HFFc6 (cell line): Measurements from ENCODE around the gene FEM1C. TPM values are rescaled to one million over a fixed set of nuclear protein-coding genes. Genes with fewer than 3 reads are reported as not detected.

Experiments used
- DNase-seq: peaks from one replicate; pipeline ENCODE4 v3.0.0-alpha.2; 2018
- H3K27ac Mint-ChIP-seq: 2 replicates; pipeline ENCODE4 v1.8.0; 2020; ENCODE audit warnings: mild to moderate bottlenecking, mixed read lengths
- H3K27me3 Mint-ChIP-seq: 2 replicates; pipeline ENCODE4 v1.8.0; 2021; ENCODE audit warnings: mild to moderate bottlenecking, moderate library complexity, mixed read lengths; ENCODE audit not compliant: insufficient read depth
- H3K36me3 Mint-ChIP-seq: 2 replicates; pipeline ENCODE4 v1.8.0; 2021; ENCODE audit warnings: low read depth, mixed read lengths
- H3K4me1 Mint-ChIP-seq: 2 replicates; pipeline ENCODE4 v1.8.0; 2020; ENCODE audit warnings: low read depth, mixed read lengths
- H3K4me3 Mint-ChIP-seq: 2 replicates; pipeline ENCODE4 v1.8.0; 2020; ENCODE audit warnings: mild to moderate bottlenecking, moderate library complexity, mixed read lengths
- H3K9me3 Mint-ChIP-seq: 2 replicates; pipeline ENCODE4 v1.8.0; 2020; ENCODE audit warnings: mild to moderate bottlenecking, mixed read lengths
- total RNA-seq, 6 experiments: library from RNA; stranded (reverse); fragmentation: NEBNext Ultra II Directional; extraction: Animal tissue kit (Norgen Biotek cat#: 25700); gene quantifications; 2 replicates in 1 of 6; 3 replicates in 5 of 6; pipeline ENCODE4 v1.2.3, GENCODE V29; 2021
- TF ChIP-seq, protein P1 (sequence below): fragments of 200-600 bp; sonication (generic); IDR thresholded peaks from 2 replicates; pipeline ENCODE4 v1.5.0; 2021; ENCODE audit warnings: antibody characterized with exemption, mild to moderate bottlenecking

Gene FEM1C
- total RNA-seq, 6 experiments from 2014 or later = 12.1 to 15.9 (median 14.9) TPM

- TF ChIP-seq, protein P1, sequence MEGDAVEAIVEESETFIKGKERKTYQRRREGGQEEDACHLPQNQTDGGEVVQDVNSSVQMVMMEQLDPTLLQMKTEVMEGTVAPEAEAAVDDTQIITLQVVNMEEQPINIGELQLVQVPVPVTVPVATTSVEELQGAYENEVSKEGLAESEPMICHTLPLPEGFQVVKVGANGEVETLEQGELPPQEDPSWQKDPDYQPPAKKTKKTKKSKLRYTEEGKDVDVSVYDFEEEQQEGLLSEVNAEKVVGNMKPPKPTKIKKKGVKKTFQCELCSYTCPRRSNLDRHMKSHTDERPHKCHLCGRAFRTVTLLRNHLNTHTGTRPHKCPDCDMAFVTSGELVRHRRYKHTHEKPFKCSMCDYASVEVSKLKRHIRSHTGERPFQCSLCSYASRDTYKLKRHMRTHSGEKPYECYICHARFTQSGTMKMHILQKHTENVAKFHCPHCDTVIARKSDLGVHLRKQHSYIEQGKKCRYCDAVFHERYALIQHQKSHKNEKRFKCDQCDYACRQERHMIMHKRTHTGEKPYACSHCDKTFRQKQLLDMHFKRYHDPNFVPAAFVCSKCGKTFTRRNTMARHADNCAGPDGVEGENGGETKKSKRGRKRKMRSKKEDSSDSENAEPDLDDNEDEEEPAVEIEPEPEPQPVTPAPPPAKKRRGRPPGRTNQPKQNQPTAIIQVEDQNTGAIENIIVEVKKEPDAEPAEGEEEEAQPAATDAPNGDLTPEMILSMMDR = no peak
Measured at GRCh38 chr5:115543365-115544042, 1.1 kb downstream of the FEM1C start.

DNA sequence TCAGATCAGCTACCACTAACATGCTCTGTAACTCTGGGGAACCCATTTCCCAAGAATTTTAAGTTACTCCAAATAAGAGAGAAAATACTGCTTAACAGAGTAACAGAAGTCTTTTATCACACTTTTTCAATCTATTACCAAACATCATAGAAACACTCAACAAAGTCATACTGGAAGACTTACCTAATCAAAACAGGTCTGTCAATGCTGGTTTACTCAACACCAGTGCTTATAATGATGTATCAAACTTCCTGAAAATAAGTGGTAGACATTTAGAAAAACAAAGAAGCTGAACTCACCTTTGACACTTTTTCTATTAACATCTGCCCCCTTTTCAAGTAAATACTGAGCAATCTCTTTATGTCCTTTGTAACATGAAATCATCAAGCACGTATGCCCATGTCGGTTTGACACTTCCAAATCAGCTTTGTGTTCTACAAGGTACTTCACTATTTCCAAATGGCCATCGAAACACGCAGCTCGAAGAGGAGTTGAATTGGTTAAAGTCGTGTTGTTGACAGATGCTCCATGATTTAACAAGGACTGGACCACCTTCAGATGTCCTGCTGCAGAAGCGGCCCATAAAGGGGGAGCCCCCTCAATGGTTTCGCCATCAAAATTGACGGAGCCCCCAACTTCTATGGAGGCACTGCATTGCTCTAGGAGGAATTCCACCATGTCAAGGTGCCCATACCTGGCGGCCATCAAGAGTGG lies 1.8 kb downstream of the FEM1C start:
- DNase-seq = no peak
- Mint-ChIP-seq H3K36me3 (peaks cover 68% of the 10 kb centered on the region), H3K4me1 (peaks cover 60% of the 10 kb centered on the region), H3K4me3 (peak overlapping the region; percentile 99), H3K27me3 (peaks cover 2% of the 10 kb centered on the region; the same call in 1 of the 2 replicates), H3K27ac (peak overlapping the region; percentile 96), H3K9me3 (peaks cover 8% of the 10 kb centered on the region)
- TF ChIP-seq, protein P1 = no peak

More at GRCh38 chr5:115543365-115544042, 1.1 kb downstream of the FEM1C start:
- Mint-ChIP-seq H3K4me1 (peaks cover 53% of the 10 kb centered on the region), H3K27me3 (peaks cover 2% of the 10 kb centered on the region; the same call in 1 of the 2 replicates), H3K4me3 (peak overlapping the region; percentile 99), H3K36me3 (peaks cover 62% of the 10 kb centered on the region), H3K27ac (peak overlapping the region; percentile 96), H3K9me3 (peaks cover 8% of the 10 kb centered on the region)
- DNase-seq = no peak

DNA sequence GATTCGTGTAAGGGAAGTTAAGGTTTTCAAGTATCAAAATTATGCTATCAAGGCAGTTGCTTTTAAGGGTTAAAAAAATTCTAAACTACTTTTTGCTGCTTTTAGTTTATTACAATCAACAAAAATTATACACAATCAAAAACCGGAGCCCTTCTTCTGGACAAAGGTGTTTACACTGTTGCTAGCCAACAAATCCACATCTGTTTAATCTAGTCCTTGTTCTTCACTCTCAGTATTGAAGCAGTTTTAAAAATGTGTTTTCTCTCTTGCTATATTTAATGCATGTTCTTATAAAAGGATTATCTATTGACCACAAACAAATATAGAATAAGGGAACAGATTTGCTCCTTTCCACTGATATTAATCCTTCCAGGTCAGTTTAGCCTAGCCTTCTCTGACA lies 2.5 kb downstream of the FEM1C start:
- peaks cover 2% of the 10 kb centered on the region; the same call in 1 of the 2 replicates for H3K27me3 Mint-ChIP-seq
- peak overlapping the region; percentile 96 for H3K27ac Mint-ChIP-seq
- peak overlapping the region; percentile 99 for H3K4me3 Mint-ChIP-seq
- DNase-seq = no peak
- peaks cover 8% of the 10 kb centered on the region for H3K9me3 Mint-ChIP-seq
- peaks cover 73% of the 10 kb centered on the region for H3K36me3 Mint-ChIP-seq
- TF ChIP-seq, protein P1 = no peak
- peaks cover 67% of the 10 kb centered on the region for H3K4me1 Mint-ChIP-seq

DNA sequence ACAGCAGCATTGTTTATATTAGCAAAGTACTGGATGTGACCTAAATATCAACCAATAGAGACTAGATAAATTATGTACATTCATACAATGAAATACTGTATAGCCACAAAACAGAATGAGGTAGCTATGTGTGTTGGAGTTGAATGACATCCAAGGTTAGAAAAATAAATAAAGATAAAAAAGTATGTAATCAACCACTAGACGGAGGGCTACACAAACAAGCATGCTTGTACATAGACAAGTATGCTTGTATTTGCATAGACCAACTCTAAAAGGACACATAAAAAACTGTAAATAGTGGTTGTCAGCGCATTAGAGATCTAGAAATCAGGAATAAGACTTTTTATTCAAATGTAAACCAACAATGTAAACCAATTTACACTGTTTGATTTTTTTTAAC lies 3.0 kb downstream of the FEM1C start:
- no peak for DNase-seq
- Mint-ChIP-seq H3K4me3 (peak overlapping the region; percentile 99), H3K9me3 (peaks cover 8% of the 10 kb centered on the region), H3K27ac (peak overlapping the region; percentile 96), H3K27me3 (peaks cover 2% of the 10 kb centered on the region; the same call in 1 of the 2 replicates), H3K4me1 (peaks cover 72% of the 10 kb centered on the region), H3K36me3 (peaks cover 78% of the 10 kb centered on the region)
- TF ChIP-seq, protein P1 = peak; percentile 51

GRCh38 chr5:115535479-115536035 lies 9.0 kb downstream of the FEM1C start:
- Mint-ChIP-seq H3K27ac (no peak overlapping the region), H3K4me3 (no peak overlapping the region), H3K36me3 (peaks cover 68% of the 10 kb centered on the region), H3K4me1 (peaks cover 94% of the 10 kb centered on the region), H3K9me3 (no peaks in the 10 kb centered on the region), H3K27me3 (no peaks in the 10 kb centered on the region; the same call in 1 of the 2 replicates)
- DNase-seq = no peak
- TF ChIP-seq, protein P1 = no peak
